ENCODE data around the gene MIGA1.

- no peak for TF ChIP-seq TCF12 (IDR thresholded peaks at IDR 0.05; ENCODE audit: low read depth)
- TF ChIP-seq CEBPB (IDR thresholded peaks at IDR 0.05): no peak
- TF ChIP-seq FOXM1 (IDR thresholded peaks at IDR 0.05; ENCODE audit: borderline replicate concordance, low read depth): no peak
- TF ChIP-seq EGR1 (IDR thresholded peaks at IDR 0.05): no peak
Observed at GRCh38 chr1:77832901-77833300, 53.5 kb downstream of the MIGA1 start.
